Activated naive CD4-positive, alpha-beta T cell treated with anti-CD3 and anti-CD28 coated beads, Interleukin-2, amount 50 U/mL, for 16 hours (primary cell): ENCODE results near the gene ACAP3.

Experiments
- DNase-seq: peaks from one replicate; pipeline ENCODE4 v3.0.0-alpha.2; 2020

ACAP3 gene

GRCh38 chr1:1298861-1299685 is 8.7 kb downstream of the ACAP3 start:
- DNase-seq, result no peak

GRCh38 chr1:1297802-1298424 is 9.8 kb downstream of the ACAP3 start:
- DNase-seq, result no peak

- DNase-seq, result no peak
Observed at GRCh38 chr1:1296070-1297061, 11.4 kb downstream of the ACAP3 start.

- DNase-seq, result no peak
Observed at GRCh38 chr1:1295154-1295923, 12.4 kb downstream of the ACAP3 start.

GRCh38 chr1:1294250-1294890 is 13.4 kb downstream of the ACAP3 start:
- DNase-seq, result no peak

- DNase-seq, result no peak
Observed at GRCh38 chr1:1293263-1294249, 14.2 kb downstream of the ACAP3 start.

GRCh38 chr1:1292851-1293250 is 14.9 kb downstream of the ACAP3 start:
- DNase-seq, result no peak

- no peak for DNase-seq
Observed at GRCh38 chr1:1292442-1292779, 15.3 kb downstream of the ACAP3 start.

GRCh38 chr1:1291548-1292441 is 15.9 kb downstream of the ACAP3 start:
- DNase-seq, result peak; percentile 74

- no peak for DNase-seq
Observed at GRCh38 chr1:1291023-1291528, 16.7 kb downstream of the ACAP3 start.

GRCh38 chr1:1290238-1290731 is 17.4 kb downstream of the ACAP3 start:
- peak; percentile 75 for DNase-seq

- DNase-seq, result no peak
Observed at GRCh38 chr1:1287288-1288110, 20.2 kb downstream of the ACAP3 start.

- DNase-seq, result no peak
Observed at GRCh38 chr1:1286313-1287261, 21.1 kb downstream of the ACAP3 start.

GRCh38 chr1:1285611-1286311 is 22.0 kb downstream of the ACAP3 start:
- DNase-seq, result no peak

GRCh38 chr1:1285102-1285571 is 22.6 kb downstream of the ACAP3 start:
- DNase-seq, result no peak
